Measurements from ENCODE around the gene PCLO.
"Not testable (repeated sequence)": the region's sequence is repeated elsewhere in the genome, so short reads cannot be mapped to it uniquely, and the experiment has no call there.

Gene PCLO

DNA sequence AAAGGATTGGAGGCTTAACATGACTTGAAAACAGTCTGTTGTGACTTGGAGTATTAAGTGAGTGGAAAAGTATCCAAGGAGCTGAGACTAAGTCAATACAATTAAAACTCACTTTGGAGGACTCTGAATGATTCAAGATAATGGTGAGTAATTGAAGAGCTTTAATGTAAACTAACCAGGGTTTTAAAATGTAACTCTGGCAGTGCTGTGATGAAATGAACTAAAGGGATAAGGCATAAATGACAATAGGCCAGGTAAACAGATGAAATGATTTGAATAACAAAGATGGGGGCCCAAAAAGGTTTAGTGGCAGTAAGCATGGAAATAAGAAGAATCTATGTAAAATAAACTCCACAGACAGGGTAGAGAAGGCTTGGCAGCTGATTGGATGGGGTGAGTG, 402.6 kb downstream of the PCLO start:
- H3K27ac ChIP-seq = no peak overlapping the region
- no peak for DNase-seq (ENCODE audit: low read depth, low spot score)

DNA sequence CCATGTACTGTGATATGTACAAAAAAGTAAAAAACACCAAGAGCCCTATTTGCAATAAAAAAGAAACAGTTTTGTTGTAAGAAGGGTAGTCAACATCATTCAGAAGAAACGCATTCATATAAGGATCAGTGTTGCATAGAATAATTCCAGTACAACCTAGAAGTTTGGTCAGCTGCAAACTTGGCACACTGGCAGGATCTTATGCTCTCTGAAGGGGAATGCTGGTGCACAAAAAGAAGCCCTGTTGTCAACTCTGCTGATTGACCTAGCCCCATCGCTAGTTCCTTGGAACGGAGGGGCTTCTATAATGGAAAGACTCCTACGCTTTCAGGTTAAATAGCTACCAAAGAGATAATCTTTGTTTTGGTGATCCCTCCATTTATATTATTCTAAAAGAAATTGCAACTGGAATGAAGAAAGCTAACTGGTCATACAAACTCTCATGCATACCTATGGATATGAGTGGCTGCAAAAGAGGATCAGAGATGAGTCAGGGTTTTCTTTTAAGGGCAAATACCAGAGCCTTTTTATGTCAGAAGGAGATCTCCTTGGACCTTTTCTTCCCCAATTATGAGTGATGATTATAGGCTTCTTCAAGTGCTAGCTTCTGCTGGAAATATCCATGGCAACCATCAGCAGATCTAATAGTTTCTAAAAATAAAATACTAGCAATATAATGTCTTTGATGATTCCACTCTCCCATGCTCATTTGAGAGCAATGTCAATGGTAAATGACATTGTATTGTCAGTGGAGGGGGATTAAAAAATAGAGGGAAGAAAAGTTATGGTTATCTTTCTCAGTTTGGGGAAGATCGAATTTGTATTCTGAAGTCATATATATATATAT, 406.8 kb downstream of the PCLO start:
- DNase-seq (ENCODE audit: low read depth, low spot score) = no peak
- H3K27ac ChIP-seq = no peak overlapping the region

DNA sequence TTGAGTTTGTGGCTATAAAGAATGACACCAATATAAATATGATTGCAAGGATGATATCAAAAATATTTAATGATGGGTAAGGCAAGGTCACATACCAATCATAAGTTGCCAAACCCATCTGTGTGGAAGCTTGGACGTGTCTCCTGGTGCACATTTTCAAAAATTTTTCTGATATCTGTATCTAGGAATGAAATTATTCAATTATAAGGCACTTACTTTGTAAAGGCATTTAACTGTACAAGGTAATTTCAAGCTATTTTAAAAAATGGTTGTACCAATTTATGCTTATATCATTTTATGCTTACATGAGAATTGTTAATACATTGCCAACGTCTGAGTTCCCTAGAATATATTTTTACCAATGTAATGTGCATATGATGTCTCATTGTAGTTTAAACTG, 412.7 kb downstream of the PCLO start:
- H3K27ac ChIP-seq = no peak overlapping the region
- DNase-seq (ENCODE audit: low read depth, low spot score) = no peak

DNA sequence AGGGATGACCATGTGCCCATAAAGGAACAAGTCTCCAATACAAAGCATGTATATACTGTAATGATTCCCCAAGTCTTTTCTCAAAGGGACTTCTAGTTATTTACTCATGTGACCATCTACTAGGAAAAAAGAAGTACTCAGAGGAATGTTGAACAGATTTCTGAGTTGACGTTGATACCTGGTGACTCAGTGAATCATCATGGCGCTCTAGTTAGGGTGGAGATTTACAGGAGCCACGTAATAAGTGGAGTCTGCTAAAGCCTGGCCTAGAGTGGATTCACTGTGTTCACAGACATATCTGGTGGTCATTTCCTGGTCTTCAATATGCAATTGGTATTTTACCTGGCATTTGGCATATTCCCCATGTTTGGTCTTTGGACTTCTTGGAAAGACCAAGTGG, 416.9 kb downstream of the PCLO start:
- no peak for DNase-seq (ENCODE audit: low read depth, low spot score)
- H3K27ac ChIP-seq = no peak overlapping the region

DNA sequence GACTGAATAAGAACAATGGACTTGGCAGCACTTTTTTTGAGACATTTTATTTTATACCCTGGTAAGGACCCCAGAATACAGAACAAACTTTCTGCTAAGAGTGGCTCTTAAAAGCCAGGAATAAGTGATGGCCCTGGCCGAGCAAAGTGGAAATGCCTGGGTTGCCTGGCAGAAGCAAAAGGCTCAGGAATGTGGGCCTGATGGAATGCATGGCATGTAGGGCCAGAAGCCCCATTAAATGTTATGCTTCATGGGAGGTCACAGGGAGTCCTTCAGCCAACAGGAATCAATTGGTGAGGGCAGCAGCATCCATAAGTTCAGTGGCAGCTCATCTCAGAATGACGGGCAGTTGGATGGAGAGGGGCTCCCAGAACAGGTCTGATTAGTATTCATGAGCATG, 417.6 kb downstream of the PCLO start:
- H3K27ac ChIP-seq = no peak overlapping the region
- DNase-seq (ENCODE audit: low read depth, low spot score) = no peak

DNA sequence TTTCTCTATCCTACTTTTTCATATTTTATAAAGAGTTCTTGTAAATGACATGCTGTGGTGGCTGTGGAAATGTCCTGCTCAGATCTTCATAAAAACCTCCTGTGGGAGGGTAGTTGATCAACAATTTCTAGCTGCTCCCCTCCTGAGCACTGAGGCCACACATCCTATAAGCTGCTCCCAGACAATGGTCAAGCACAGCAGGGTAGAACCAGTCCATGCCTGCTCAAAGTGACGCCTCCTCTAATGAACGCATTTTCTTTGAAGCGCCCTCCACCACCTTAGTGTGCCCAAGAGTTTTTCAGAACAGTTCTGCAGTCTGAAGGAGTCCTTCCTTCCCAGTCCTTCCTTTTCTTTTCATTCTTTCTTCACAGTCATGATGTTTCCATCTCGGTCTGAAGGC, 420.5 kb downstream of the PCLO start:
- DNase-seq (ENCODE audit: low read depth, low spot score) = no peak
- H3K27ac ChIP-seq = no peak overlapping the region

DNA sequence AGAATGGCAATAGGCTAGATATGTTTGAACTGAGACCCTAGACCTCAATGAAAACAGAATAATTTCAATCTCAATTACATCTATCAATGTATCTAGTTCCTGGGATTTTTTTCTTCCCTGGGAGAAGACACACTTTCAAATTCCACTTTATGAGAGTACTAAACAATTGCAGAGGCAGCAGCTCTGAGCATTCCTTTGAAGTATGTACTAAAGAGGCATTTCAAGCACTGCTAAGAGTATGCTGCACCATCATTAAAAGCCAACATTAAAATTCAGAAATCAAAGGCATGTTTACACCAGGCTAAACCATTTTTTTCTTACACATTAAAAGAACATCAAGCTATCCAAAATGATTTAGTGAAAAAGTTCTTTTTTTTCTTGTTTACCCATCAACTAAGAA, 421.2 kb downstream of the PCLO start:
- H3K27ac ChIP-seq = no peak overlapping the region

DNA sequence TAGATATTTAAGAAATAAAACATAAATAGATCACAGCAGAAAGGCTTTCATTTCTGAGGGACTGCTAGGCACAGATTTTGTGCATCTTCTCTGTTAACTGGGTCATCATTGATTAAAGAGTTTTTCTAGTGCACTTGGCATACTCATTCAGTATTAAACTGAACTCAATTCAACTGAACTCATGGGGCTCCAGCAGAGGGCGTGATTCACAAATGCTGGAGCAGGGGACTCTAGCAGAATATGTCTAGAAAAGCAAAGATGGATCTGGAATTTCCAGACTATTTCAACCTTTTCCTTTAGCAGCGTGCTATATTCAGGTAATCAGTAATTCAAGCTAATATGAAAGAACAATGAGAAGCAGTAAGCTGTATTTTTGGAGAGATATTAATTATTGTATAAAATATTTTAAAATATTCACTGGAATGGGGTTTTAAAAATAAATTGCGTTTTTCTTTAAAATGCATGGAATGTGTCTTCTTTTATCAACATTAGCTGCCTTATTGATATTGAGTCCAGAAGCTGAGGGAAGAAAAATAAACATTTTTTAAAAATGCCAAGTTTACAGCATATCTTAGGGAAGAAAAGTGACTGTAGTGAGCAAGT, 422.3 kb downstream of the PCLO start:
- DNase-seq (ENCODE audit: low read depth, low spot score) = no peak
- H3K27ac ChIP-seq = no peak overlapping the region

More for the DNA sequence above, 421.2 kb downstream of the PCLO start:
- no peak for DNase-seq (ENCODE audit: low read depth, low spot score)

DNA sequence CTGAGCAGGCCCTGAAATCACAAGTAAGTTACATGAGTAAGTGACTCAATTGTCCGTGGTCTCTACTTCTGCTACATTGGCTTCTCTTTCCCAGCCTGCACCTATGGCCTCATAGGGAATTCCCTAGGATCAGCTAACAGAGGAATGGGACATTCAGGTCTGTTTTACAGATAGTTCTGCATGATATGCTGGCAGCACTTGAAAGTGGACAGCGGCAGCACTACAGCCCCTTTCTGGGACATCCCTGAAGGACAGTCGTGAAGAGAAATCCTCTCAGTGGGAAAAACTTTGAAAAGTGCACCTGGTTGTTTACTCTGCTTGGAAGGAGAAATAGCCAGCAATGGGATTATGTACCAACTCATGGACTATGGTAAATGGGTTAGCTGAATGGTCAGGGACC, 426.1 kb downstream of the PCLO start:
- H3K27ac ChIP-seq = no peak overlapping the region
- no peak for DNase-seq (ENCODE audit: low read depth, low spot score)

DNA sequence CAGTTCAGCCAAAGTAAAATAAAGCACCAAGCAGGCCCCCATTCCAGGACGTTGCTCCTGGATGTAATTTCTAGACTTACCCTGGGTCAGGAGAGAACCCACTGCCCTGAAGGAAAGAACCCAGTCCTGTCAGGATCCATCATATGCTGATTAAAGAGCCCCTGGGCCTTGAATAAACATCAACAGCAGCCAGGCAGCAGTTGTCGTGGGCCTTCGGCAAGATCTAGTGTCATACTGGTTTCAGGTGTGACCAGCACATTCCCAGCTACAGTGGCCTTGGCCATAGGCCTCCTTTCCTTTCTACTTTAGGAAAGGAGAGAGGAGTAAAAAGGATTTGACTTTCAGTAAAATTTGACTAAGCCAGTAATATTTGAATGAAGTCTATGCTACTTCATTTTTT, 430.0 kb downstream of the PCLO start:
- no peak for DNase-seq (ENCODE audit: low read depth, low spot score)
- no peak overlapping the region for H3K27ac ChIP-seq

DNA sequence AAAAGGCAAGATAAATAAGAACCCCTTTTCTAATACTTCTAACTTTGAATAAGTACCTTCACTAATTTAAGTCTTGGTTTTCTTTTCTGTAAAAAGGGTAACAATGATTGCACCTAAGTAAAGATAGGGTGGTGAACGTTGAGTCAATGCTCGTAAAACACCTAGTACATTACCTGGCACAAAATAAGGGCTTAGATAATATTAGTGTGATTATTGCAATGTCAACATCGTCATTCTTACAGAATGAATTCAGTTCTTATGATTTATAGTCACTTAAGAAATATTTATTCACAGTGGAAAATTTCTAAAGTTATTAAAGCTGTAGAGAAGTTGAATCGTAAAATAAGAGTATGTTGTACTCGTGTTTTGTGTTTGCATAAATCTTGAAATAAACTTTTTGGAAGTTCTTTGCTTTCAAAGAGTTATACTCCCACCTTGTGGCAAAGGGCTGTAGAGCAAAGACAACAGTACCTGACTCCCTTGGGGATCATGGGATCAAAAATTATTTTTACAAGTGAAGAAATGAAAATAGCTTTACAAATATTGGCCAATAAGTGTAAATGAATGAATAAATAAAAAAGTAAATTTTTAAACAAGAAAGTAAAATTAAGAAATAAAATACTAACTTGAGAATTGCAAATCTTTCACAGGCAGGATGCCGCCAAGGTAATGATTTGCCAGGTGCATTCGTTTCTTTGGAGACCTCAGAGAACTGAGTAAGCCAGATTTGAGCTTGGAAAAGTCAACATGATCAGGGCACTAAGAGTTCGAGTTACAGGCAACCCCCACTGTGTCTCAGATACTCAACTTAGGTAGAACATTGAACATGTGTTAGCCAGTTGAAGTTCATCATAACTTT, 433.3 kb downstream of the PCLO start:
- DNase-seq (ENCODE audit: low read depth, low spot score) = no peak

DNA sequence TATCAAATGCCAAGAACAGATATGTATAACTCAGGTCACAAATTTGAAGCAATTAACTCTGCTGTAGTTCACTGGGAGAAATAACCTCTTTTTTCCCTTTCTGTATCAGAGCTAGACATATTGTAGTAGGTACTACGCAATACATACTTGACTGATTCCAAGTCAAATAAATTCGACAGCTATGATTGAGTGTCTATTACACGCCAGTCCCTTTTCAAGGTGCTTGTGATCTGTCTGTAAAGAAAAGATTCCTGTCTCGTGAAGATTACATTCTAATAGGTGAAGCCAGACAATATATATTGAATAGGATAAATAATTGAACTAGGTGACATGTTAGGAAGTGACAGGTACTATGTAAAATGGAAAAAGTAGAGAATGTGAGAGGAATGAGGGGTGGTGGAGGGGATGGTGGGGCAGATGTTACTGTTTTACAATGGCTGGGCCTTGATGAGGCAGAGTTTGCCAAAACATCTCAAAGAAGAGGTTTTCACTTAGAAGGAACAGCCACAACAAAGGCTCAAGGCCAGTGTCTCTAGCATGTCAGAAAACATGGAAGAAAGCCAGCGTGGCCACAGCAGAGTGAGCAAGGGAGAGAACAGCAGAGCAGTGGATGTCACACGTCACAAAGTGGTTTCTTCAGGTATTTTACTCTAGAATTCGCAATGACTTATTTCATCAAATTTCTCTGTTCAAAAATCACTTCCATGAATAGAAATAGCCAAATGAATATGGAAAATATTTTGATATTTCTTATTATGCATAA, 436.5 kb downstream of the PCLO start:
- DNase-seq (ENCODE audit: low read depth, low spot score) = no peak
- no peak overlapping the region for H3K27ac ChIP-seq

More for the DNA sequence above, 433.3 kb downstream of the PCLO start:
- H3K27ac ChIP-seq = no peak overlapping the region

DNA sequence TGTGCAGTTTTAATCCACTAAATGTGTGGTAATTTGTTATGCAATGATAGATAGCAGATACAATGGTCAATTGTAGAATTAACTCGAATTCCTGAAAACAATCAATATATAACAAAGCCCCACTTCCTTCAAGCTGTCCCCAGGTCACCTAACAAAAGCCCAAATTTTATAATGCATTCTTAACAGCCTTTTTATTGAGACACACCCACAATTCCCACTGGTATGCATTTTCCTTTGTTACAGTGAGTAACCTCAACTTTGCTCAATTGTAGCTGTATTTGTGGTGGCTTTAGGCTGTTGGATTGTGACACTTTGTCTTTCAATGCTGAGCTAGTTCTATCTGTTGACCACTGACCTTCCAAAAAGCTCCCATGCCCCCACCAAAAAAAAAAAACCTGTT, 439.3 kb downstream of the PCLO start:
- H3K27ac ChIP-seq = no peak overlapping the region
- DNase-seq (ENCODE audit: low read depth, low spot score) = no peak

DNA sequence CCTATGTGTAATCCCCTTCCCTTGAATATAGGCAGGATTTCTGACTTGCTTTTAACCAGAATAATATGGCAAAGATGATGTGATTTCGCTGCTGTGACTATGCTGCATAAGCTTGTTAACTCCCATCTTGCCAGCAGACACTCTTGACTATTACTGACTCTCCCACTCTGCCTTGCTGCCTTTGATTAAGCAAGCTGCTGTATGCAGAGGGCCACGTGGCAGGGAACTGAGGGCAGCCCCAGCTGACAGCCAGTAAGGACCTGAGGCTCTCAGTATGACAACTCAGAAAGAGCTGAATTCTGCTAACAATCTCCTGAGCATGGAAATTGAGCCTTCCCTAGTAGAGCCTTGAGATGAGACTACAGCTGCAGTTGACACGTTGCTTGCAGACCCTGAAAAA, 439.7 kb downstream of the PCLO start:
- DNase-seq (ENCODE audit: low read depth, low spot score) = no peak
- no peak overlapping the region for H3K27ac ChIP-seq

DNA sequence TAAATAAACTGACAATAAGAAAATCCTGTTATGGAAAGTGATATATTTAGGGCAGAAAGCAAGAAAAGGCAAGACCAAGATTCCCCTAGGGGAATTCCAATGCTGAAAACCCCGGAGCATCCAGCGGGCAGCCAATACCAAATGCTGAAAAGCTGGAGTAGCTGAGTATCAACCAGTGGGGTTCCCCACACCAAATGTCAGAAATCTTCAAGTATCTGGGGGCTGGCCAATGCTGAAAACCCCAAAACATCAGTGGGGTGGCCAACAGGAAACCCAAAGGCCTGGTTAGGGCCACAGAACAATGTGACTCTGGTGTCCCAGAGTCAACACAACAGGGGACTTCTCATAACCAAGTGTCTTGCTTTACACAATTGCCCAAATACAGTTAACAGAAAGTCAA, 447.3 kb downstream of the PCLO start:
- H3K27ac ChIP-seq = no peak overlapping the region
- no peak for DNase-seq (ENCODE audit: low read depth, low spot score)

DNA sequence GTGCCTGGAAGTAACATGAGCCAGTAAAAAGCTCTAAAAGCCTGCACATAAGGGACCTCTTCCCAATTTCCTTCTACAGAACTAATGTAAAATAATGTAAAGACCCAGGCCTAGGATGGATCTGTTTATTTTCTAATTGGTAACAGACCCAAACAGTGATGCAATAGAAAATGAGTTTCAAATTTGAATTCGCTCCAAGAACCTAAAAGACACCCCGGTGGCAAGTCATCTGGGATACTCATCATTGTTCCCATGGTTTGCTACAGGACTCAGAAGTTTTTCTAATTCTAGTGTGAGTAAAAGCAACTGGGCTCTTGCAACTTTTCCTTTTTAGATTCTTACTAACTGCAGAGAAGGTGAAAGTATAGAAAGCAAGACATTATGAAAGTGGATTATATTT, 447.8 kb downstream of the PCLO start:
- DNase-seq (ENCODE audit: low read depth, low spot score) = no peak
- no peak overlapping the region for H3K27ac ChIP-seq

DNA sequence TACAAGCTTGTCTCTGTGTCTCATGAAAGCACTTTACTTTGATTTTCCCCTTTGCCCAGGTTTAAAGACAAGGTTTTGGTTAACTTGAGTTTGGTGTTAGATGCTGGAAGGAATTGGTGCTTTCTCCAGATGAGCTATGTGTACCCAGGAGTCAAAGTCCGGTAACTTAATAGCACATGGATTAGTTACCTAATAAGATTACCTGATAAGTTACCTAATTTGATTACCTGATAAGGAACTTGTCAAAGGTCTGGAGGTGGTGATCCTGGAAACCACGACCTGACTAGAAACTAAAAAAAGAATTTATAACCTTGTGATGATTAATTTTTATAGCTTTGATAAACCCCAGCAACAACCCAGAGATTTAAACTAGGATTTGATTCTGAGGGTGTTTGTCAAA, 449.2 kb downstream of the PCLO start:
- no peak overlapping the region for H3K27ac ChIP-seq
- DNase-seq (ENCODE audit: low read depth, low spot score) = no peak

DNA sequence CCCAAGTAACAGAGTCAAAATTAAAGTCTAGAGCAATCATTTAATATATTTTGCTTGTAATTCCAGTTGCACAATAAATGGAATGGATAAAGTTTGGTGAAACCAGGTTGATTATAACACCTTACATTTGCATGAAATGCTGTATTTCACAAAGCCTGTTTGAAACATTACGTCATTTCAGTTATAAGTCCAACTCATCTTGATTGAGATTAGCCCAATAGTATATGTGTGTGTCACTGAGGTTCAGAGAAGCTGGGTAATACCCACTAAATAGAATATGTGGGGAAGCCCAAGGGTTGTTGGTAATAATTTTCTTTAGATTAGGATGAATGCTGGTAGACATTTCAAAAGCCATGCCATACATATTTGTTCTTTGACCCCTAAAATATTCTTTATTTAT, 456.3 kb downstream of the PCLO start:
- not testable (repeated sequence) for DNase-seq (ENCODE audit: low read depth, low spot score); H3K27ac ChIP-seq

DNA sequence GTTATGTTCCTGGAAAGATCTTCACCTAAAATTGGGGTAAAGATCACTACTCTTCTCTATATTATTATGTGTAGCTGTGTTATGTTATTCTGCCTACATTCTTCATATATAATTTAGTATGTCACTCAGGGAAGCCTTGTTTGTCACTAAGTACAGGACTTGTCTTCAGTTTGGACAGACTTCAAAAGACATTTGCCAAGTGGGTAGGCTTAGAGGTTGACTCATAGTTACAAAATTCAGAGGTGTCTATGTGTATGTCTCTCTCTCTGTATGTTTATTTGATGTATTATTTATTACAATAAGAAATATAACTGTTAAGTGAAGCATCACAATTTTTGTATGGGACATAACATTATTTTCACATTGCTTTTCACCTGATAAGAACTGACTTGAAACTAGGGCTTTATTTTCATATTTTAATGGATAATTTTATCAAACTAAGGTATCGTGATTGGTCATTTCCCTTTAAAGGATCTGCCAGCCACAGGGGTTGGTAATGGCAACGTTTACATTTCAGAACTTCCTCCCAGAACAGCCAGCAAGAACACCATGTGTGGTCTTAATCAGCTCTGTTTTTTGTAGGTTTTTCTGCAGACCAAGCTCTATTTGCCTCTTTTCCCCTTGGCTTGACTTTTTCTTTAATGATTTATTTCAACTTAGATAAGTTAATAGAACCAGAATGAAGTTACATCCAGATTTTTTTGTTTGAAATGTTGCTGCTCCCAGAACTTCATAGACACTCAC, 457.0 kb downstream of the PCLO start:
- DNase-seq (ENCODE audit: low read depth, low spot score) = no peak
- no peak overlapping the region for H3K27ac ChIP-seq

DNA sequence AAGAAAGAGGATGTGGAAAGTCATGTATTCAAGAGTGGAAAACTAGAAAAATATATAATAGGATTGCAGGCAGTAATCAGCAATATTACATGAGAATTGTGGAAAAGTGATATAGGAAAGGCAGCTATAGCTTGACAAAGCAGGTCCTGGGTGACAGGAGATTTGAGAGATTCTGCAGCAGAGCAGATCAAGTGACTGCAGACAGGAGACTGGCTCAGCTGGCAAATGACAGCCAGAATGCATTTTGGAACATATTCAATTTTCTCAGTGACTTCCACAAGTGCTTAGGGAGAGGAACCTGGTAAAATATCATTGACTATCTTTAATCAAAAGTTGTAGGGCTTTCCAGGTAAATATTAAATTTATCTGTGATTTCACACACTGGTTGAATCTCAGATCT, 458.6 kb downstream of the PCLO start:
- no peak overlapping the region for H3K27ac ChIP-seq
- DNase-seq (ENCODE audit: low read depth, low spot score) = no peak
